PC-9 (cell line): Measurements from ENCODE around the gene AUH.

ENCODE experiments used
- EZH2 ChIP-seq: fragments of 200-600 bp; sonication (generic); IDR thresholded peaks from 2 replicates; pipeline ENCODE4 v1.8.0; 2017; ENCODE audit warnings: antibody characterized with exemption, low read depth
- TF ChIP-seq, protein P1 (sequence below): fragments of 200-600 bp; sonication (generic); conservative IDR thresholded peaks from 2 replicates; pipeline ENCODE4 v1.6.1; 2017; ENCODE audit warnings: mixed run types, antibody characterized with exemption, mild to moderate bottlenecking, moderate library complexity

- TF ChIP-seq, protein P1, sequence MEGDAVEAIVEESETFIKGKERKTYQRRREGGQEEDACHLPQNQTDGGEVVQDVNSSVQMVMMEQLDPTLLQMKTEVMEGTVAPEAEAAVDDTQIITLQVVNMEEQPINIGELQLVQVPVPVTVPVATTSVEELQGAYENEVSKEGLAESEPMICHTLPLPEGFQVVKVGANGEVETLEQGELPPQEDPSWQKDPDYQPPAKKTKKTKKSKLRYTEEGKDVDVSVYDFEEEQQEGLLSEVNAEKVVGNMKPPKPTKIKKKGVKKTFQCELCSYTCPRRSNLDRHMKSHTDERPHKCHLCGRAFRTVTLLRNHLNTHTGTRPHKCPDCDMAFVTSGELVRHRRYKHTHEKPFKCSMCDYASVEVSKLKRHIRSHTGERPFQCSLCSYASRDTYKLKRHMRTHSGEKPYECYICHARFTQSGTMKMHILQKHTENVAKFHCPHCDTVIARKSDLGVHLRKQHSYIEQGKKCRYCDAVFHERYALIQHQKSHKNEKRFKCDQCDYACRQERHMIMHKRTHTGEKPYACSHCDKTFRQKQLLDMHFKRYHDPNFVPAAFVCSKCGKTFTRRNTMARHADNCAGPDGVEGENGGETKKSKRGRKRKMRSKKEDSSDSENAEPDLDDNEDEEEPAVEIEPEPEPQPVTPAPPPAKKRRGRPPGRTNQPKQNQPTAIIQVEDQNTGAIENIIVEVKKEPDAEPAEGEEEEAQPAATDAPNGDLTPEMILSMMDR = no peak
- TF ChIP-seq EZH2 = no peak
Observed at GRCh38 chr9:91386765-91387164, 25.0 kb upstream of the AUH start.
